Neural cell (in vitro differentiated cells): ENCODE data around the gene SETMAR. TPM values are rescaled to one million over a fixed set of nuclear protein-coding genes. Genes with fewer than 3 reads are reported as not detected.

Experiments used
- H2AFZ ChIP-seq: fragments of 200-600, 300-800 bp; sonication (generic), shearing (Covaris generic); 2 replicates; pipeline ENCODE4 v1.6.0; 2014; ENCODE audit warnings: low read depth, mild to moderate bottlenecking, antibody characterized with exemption, low read length, moderate library complexity
- H3F3A ChIP-seq: fragments of 200-600 bp; shearing (Covaris generic); 2 replicates; pipeline ENCODE4 v1.6.1; 2016; ENCODE audit warnings: mild to moderate bottlenecking, moderate library complexity, mixed read lengths, antibody characterized with exemption, low read length; ENCODE audit not compliant: insufficient read depth, poor library complexity, severe bottlenecking
- H3K27ac ChIP-seq: fragments of 200-600, 300-800 bp; sonication (generic), shearing (Covaris generic); 2 replicates; pipeline ENCODE4 v1.5.1; 2014; ENCODE audit warnings: mild to moderate bottlenecking, low read length, moderate library complexity
- H3K27me3 ChIP-seq: fragments of 300-800, 200-600 bp; sonication (generic), shearing (Covaris generic); 2 replicates; pipeline ENCODE4 v1.6.0; 2014; ENCODE audit warnings: mild to moderate bottlenecking, low read depth, low read length, moderate library complexity; ENCODE audit not compliant: insufficient read depth
- H3K36me3 ChIP-seq: fragments of 300-800, 200-600 bp; sonication (generic), shearing (Covaris generic); 2 replicates; pipeline ENCODE4 v1.5.1; 2014; ENCODE audit warnings: mild to moderate bottlenecking, antibody characterized with exemption, low read length, moderate library complexity; ENCODE audit not compliant: insufficient read depth
- H3K4me2 ChIP-seq: fragments of 300-800, 200-600 bp; sonication (generic), shearing (Covaris generic); 2 replicates; pipeline ENCODE4 v1.6.0; 2014; ENCODE audit warnings: mild to moderate bottlenecking, low read length
- H3K4me3 ChIP-seq: fragments of 300-800, 200-600 bp; sonication (generic), shearing (Covaris generic); 2 replicates; pipeline ENCODE4 v1.5.1; 2014; ENCODE audit warnings: mild to moderate bottlenecking, low read length, moderate library complexity
- H3K79me2 ChIP-seq: fragments of 200-600 bp; shearing (Covaris generic); replicated peaks from 2 replicates; pipeline ENCODE4 v1.6.0; 2014; ENCODE audit warnings: mild to moderate bottlenecking, low read length, moderate library complexity; ENCODE audit not compliant: insufficient read depth
- H3K9ac ChIP-seq: fragments of 300-800, 200-600 bp; sonication (generic), shearing (Covaris generic); 2 replicates; pipeline ENCODE4 v1.6.1; 2016; ENCODE audit warnings: mild to moderate bottlenecking, low read length, mixed read lengths
- H3K9me2 ChIP-seq: fragments of 200-600 bp; shearing (Covaris generic); 2 replicates; pipeline ENCODE4 v1.6.1; 2016; ENCODE audit warnings: mild to moderate bottlenecking, low read length, mixed read lengths; ENCODE audit not compliant: insufficient read depth
- H3K9me3 ChIP-seq: fragments of 200-600, 300-800 bp; sonication (generic), shearing (Covaris generic); 2 replicates; pipeline ENCODE4 v1.6.1; 2016; ENCODE audit warnings: mild to moderate bottlenecking, mixed run types, low read length, moderate library complexity, mixed read lengths
- H4K20me1 ChIP-seq: fragments of 200-600 bp; shearing (Covaris generic); 2 replicates; pipeline ENCODE4 v1.6.1; 2016; ENCODE audit warnings: mild to moderate bottlenecking, mixed run types; ENCODE audit not compliant: insufficient read depth
- CTCF ChIP-seq: fragments of 450-650 bp; IDR thresholded peaks from 2 replicates; pipeline ENCODE4 v1.5.1; 2014; ENCODE audit warnings: antibody characterized with exemption, mild to moderate bottlenecking, moderate library complexity; ENCODE audit not compliant: poor library complexity, severe bottlenecking
- EP300 ChIP-seq: fragments of 450-650 bp; conservative IDR thresholded peaks from 2 replicates; pipeline ENCODE4 v1.6.1; 2014; ENCODE audit warnings: antibody characterized with exemption, mild to moderate bottlenecking, moderate library complexity; ENCODE audit not compliant: poor library complexity, severe bottlenecking
- EZH2 ChIP-seq: fragments of 200-600, 300-800 bp; shearing (Covaris generic), sonication (generic); IDR thresholded peaks from 2 replicates; pipeline ENCODE4 v1.6.1; 2014; ENCODE audit warnings: antibody characterized with exemption, low read length, borderline replicate concordance, mild to moderate bottlenecking; ENCODE audit not compliant: insufficient read depth, poor library complexity, severe bottlenecking
- MXI1 ChIP-seq: fragments of 450-650 bp; conservative IDR thresholded peaks from 2 replicates; pipeline ENCODE4 v1.6.1; 2014; ENCODE audit warnings: antibody characterized with exemption, mild to moderate bottlenecking; ENCODE audit not compliant: poor library complexity, severe bottlenecking
- POLR2AphosphoS5 ChIP-seq: IDR thresholded peaks from 2 replicates; pipeline ENCODE4 v1.6.1; 2012
- RAD21 ChIP-seq: fragments of 450-650 bp; conservative IDR thresholded peaks from 2 replicates; pipeline ENCODE4 v1.6.1; 2014; ENCODE audit warnings: antibody characterized with exemption, mild to moderate bottlenecking, moderate library complexity
- REST ChIP-seq: IDR thresholded peaks from 2 replicates; pipeline ENCODE4 v1.6.1; 2012; ENCODE audit warnings: borderline replicate concordance
- SMC3 ChIP-seq: fragments of 450-650 bp; conservative IDR thresholded peaks from 2 replicates; pipeline ENCODE4 v1.6.1; 2014; ENCODE audit warnings: antibody characterized with exemption, mild to moderate bottlenecking, moderate library complexity; ENCODE audit not compliant: poor library complexity
- TAF1 ChIP-seq: IDR thresholded peaks from 2 replicates; pipeline ENCODE4 v1.6.1; 2012; ENCODE audit warnings: low read depth
- polyA plus RNA-seq: library from polyadenylated mRNA; depleted of rRNA; stranded (reverse); fragments of >200 nt; gene quantifications from 2 replicates; pipeline ENCODE4 v1.2.3, GENCODE V29; 2014

SETMAR gene
- polyA plus RNA-seq, 1 donor from 2014 or later: 41.3 TPM

- H3K79me2 ChIP-seq: no peaks in the 10 kb centered on the region
- no peaks in the 10 kb centered on the region for H3K27me3 ChIP-seq
- no peaks in the 10 kb centered on the region for H4K20me1 ChIP-seq
- H3K4me2 ChIP-seq: no peak overlapping the region
- H2AFZ ChIP-seq: no peak overlapping the region
- H3K36me3 ChIP-seq: no peaks in the 10 kb centered on the region
- H3K4me3 ChIP-seq: no peak overlapping the region
- no peaks in the 10 kb centered on the region for H3K9me3 ChIP-seq
- H3K9me2 ChIP-seq: no peaks in the 10 kb centered on the region
- H3F3A ChIP-seq: no peaks in the 10 kb centered on the region
- no peak overlapping the region for H3K9ac ChIP-seq
- H3K27ac ChIP-seq: no peak overlapping the region
- TF ChIP-seq SMC3: no peak
- TF ChIP-seq EZH2: no peak
- TF ChIP-seq REST: no peak
- no peak for TF ChIP-seq CTCF
- TF ChIP-seq RAD21: no peak
- no peak for TF ChIP-seq MXI1
- no peak for TF ChIP-seq EP300
- TF ChIP-seq POLR2AphosphoS5: no peak
- TF ChIP-seq TAF1: no peak
Measured at GRCh38 chr3:4360817-4361216, 57.6 kb downstream of the SETMAR start.

- Histone ChIP-seq H3K4me2 (no peak overlapping the region), H3K36me3 (no peaks in the 10 kb centered on the region), H3K79me2 (no peaks in the 10 kb centered on the region), H3K27me3 (no peaks in the 10 kb centered on the region), H2AFZ (no peak overlapping the region), H4K20me1 (no peaks in the 10 kb centered on the region), H3F3A (no peaks in the 10 kb centered on the region), H3K4me3 (no peak overlapping the region), H3K27ac (no peak overlapping the region), H3K9me3 (no peaks in the 10 kb centered on the region), H3K9me2 (no peaks in the 10 kb centered on the region), H3K9ac (no peak overlapping the region)
- no peak for TF ChIP-seq RAD21
- no peak for TF ChIP-seq TAF1
- TF ChIP-seq REST: no peak
Measured at GRCh38 chr3:4362523-4362922, 59.4 kb downstream of the SETMAR start.

Other genes starting within 250 kb of the SETMAR start
- gene SUMF1, start 163.9 kb downstream of the SETMAR start, polyA plus RNA-seq: 3.6 and 4.5 TPM in 2 replicates
- gene ITPR1, start 190.0 kb downstream of the SETMAR start, polyA plus RNA-seq: 1.3 and 2.1 TPM in 2 replicates